T-helper 22 cell (primary cell): Measurements from ENCODE around the gene PAIP1.
"Not testable (repeated sequence)": the region's sequence is repeated elsewhere in the genome, so short reads cannot be mapped to it uniquely, and the experiment has no call there.

Experiments used
- DNase-seq: peaks from one replicate; pipeline ENCODE4 v3.0.0-alpha.2; 2020; ENCODE audit warnings: low read depth

The PAIP1 gene

GRCh38 chr5:43514816-43515677 is 41.8 kb downstream of the PAIP1 start, which contains the start of gene C5orf34:
Gene C5orf34, minus strand, starts transcription at chr5:43515148. Its CDS starts 5,809 bp downstream, at chr5:43509339.
- DNase-seq = peak; percentile 88

DNA sequence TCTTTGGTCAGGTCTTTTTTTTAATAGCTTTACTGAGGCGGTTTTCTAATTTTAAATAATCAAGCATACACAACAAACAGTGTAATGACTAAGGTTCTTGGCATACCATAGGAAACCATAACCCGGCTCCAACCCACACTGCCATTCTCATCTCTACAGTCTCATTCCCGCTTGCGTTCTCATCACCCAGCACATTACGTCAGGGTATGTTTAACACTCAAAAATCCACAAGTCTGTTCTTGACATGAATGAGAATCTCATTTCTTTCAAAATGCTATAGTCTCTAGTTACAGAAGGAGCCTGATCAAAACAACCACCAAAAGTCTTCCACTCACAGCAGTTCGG is 42.4 kb downstream of the PAIP1 start:
- DNase-seq = peak; percentile 18

GRCh38 chr5:43514025-43514424 is 42.9 kb downstream of the PAIP1 start:
- DNase-seq = no peak

DNA sequence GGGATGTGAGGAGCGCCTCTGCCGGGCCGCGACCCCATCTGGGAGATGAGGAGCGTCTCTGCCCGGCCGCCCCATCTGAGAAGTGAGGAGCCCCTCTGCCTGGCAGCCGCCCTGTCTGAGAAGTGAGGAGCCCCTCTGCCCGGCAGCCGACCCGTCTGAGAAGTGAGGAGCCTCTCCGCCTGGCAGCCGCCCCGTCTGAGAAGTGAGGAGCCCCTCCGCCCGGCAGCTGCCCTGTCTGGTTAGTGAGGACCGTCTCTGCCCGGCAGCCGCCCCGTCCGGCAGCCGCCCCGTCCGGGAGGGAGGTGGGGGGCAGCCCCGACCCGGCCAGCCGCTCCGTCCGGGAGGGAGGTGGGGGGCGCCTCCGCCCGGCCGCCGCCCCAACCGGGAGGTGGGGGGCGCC is 45.8 kb downstream of the PAIP1 start:
- not testable (repeated sequence) for DNase-seq

- DNase-seq = no peak
Observed at GRCh38 chr5:43498581-43498980, 58.3 kb downstream of the PAIP1 start.

DNA sequence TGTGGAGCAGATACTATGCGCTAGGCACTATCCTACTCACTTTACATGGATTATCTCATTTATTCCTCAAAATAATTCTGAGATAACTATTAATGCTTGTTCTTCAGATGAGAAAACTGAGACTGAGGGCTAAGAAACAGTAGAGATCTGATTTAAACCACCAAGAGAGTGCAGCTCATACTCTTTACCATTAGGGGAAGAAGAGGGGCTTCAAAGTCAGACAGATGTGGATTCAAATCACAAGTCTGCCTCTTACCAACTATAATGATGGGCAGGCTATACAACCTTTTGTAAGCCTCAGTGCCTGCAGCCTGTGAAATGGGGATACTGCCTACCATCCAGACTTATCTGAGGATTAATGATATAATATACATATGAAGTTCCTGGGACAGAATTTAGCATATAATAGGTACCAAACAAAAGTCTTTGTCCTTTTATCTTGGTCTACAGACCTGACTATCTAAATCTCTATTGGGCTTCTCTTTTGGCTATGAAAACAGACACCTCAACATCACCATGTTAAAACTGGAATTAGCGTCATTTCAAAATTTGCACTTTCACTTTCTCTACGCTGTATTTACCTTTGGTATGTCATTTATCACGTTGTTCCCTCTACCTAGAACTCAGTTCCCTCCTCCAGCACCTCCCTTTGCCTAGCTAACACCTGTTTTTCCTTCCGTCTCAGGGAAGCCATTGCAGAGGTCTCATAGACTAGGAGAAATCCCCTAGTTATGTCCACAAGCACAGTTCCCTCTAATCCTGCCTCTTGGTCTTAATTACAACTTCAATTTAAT is 59.4 kb downstream of the PAIP1 start:
- DNase-seq = no peak

- DNase-seq = no peak
Observed at GRCh38 chr5:43491326-43491725, 65.6 kb downstream of the PAIP1 start.

DNA sequence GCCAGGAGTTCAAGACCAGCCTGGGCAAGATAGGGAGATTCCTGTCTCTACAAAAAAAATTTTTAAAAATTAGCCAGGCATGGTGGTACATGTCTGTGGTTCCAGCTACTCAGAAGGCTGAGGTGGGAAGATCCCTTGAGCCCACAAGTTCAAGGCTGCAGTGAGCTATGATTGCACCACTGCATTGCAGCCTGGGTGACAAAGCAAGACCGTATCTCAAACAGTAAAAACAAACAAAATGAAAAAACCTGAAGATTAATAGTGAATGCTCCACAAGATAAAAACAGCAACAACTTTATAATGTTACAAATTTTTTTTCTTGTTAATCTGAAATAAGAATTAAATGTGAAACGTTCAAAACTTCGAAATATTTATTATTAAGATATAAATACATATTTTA is 70.5 kb downstream of the PAIP1 start:
- DNase-seq = no peak

DNA sequence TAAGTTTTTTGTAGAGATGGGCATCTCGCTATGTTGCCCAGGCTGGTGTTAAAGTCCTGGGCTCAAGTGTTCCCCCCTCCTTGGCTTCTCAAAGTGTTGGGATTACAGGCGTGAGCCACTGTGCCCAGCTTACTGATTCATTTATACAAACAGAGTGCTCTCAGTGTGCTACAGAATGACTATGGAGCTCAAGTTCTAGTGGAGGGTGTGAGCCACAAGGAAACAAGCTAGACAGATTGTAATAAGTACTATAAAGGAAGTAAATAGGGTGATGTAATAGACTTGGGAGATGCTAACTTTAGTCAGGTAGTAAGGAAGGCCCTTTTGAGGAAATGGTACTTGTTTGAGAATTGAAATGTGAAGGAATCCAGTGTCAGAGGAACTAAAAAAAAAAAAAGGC is 71.5 kb downstream of the PAIP1 start:
- no peak for DNase-seq

- DNase-seq = peak; percentile 64
Observed at GRCh38 chr5:43484106-43484849, 72.6 kb downstream of the PAIP1 start.

DNA sequence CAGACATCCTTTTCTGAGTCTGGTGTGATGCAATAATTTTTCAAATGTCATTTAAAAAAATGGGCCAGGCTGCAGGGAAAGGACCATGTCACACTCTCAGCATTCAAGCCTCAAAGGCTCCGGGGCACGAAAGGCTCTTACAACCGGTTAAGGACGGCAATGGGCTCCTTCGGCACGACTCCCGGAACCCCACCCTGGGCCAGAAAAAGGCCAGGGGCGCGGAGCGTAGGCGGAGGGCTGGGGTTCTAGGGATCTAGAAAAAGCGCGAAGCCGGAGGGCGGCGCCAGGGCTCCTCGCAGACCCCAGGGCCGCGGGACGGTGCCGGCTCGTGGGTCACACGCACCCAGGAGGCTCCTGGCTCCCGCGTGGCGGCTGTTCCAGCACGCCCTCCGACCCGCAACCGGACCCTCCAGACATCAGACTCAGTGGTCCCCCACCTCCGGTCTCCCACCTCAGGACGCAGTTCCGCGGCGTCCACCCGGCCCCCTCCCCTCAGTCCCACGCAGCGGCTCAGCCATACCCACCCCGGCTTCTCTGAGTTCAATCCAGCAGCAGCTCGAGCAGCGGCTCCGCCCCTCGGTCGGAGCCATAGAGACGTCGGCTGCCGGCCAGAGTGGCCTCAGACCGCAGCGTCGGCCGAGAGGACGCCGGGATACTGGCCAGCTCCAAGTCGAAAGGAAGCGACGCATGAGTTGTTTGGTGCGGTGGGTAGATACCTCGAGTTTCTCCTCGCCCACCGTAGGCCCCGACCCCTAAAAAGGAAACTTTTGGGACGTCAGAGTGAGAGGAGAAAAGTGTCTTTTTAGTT is 73.4 kb downstream of the PAIP1 start, which contains the start of gene TMEM267:
Gene TMEM267 (minus strand): TSS at position 568 of the 808 bp plus-strand sequence. CDS start 29,896 bp downstream, outside the sequence.
- peak; percentile 64 for DNase-seq

GRCh38 chr5:43482490-43483297 is 74.2 kb downstream of the PAIP1 start:
- no peak for DNase-seq
